GM12878 (cell line): ENCODE data around the gene ATP6V0E2. TPM values are rescaled to one million over a fixed set of nuclear protein-coding genes. Genes with fewer than 3 reads are reported as not detected.
A peak's percentile ranks its signal among the peaks of the same experiment; 100 is the strongest.

Experiments
- ATAC-seq: fragments of 200-7000 bp; cut with Tn5 transposase; 3 replicates; pipeline ENCODE4 v1.9.1; 2020; ENCODE audit warnings: mild to moderate bottlenecking, moderate library complexity
- BruUV-seq: library from RNA; stranded (reverse); fragments of 400-500 nt; replicated peaks from 2 replicates; lab custom pipeline; 2021; lab: Mats Ljungman, UMichigan
- CTCF ChIA-PET: fragments of 300-600 bp; sonication (Branson Sonifier 250); formaldehyde crosslinking; extraction: SDS; loops from one replicate; lab custom pipeline; 2021; ENCODE audit warnings: inconsistent platforms; lab: Yijun Ruan, JAX
- POLR2A ChIA-PET: fragments of 350-600 bp; formaldehyde crosslinking; extraction: SDS; loops from one replicate; lab custom pipeline; 2021; ENCODE audit warnings: inconsistent platforms; lab: Charles Lee
- RAD21 ChIA-PET: fragments of 300-600 bp; sonication (Branson Sonifier 250); formaldehyde crosslinking; loops from one replicate; lab custom pipeline; 2023; ENCODE audit warnings: antibody characterized with exemption; ENCODE audit not compliant: unreplicated experiment; lab: Charles Lee
- SMC1A ChIA-PET: fragments of 300-600 bp; sonication (Branson Sonifier 250); formaldehyde crosslinking; loops from one replicate; lab custom pipeline; 2023; ENCODE audit not compliant: unreplicated experiment, uncharacterized antibody; lab: Charles Lee
- DNase-seq: peaks from one replicate; pipeline ENCODE4 v3.0.0-alpha.2; 2011; ENCODE audit warnings: low read depth, low spot score
- FAIRE-seq: peaks from 3 replicates; lab custom pipeline; 2011; peaks lifted over from hg19 to GRCh38; lab: Jason Lieb, UNC
- H2AFZ ChIP-seq: 2 replicates; pipeline ENCODE4 v1.6.0; 2011; ENCODE audit warnings: low read depth, low read length, control low read depth; ENCODE audit not compliant: control insufficient read depth
- H3K27ac ChIP-seq: 2 replicates; pipeline ENCODE4 v1.5.1; 2011; ENCODE audit warnings: control low read depth; ENCODE audit not compliant: control insufficient read depth, insufficient read depth
- H3K27me3 ChIP-seq, 2 experiments: replicated peaks in 1 of 2; 2 replicates each; pipeline versions ENCODE4 v1.6.0 to v1.6.1; 2011; ENCODE audit warnings: low read length in 1 of 2; ENCODE audit not compliant: control insufficient read depth in 2 of 2, insufficient read depth in 2 of 2
- H3K36me3 ChIP-seq, 2 experiments: 2 replicates each; pipeline ENCODE4 v1.5.1; 2011; ENCODE audit warnings: low read length in 1 of 2; ENCODE audit not compliant: control insufficient read depth in 2 of 2, insufficient read depth in 2 of 2
- H3K4me1 ChIP-seq: 2 replicates; pipeline ENCODE4 v1.6.1; 2011; ENCODE audit warnings: mild to moderate bottlenecking, low read length, moderate library complexity, mixed read lengths; ENCODE audit not compliant: control insufficient read depth, insufficient read depth
- H3K4me2 ChIP-seq: 2 replicates; pipeline ENCODE4 v1.6.0; 2011; ENCODE audit warnings: control low read depth; ENCODE audit not compliant: control insufficient read depth, insufficient read depth
- H3K4me3 ChIP-seq: fragments of 200-600 bp; sonication (generic); 2 replicates; pipeline ENCODE4 v1.5.1; 2016
- H3K79me2 ChIP-seq: 2 replicates; pipeline ENCODE4 v1.6.0; 2011; ENCODE audit warnings: low read length; ENCODE audit not compliant: control insufficient read depth, insufficient read depth
- H3K9ac ChIP-seq: 2 replicates; pipeline ENCODE4 v1.8.0; 2011; ENCODE audit warnings: low read length, control low read depth, mixed read lengths; ENCODE audit not compliant: control insufficient read depth, insufficient read depth
- H3K9me3 ChIP-seq: replicated peaks from 3 replicates; pipeline ENCODE4 v1.5.1; 2011; ENCODE audit warnings: mild to moderate bottlenecking, low read length; ENCODE audit not compliant: control insufficient read depth, insufficient read depth
- H4K20me1 ChIP-seq: 2 replicates; pipeline ENCODE4 v1.6.0; 2011; ENCODE audit not compliant: control insufficient read depth, insufficient read depth
- NFYB ChIP-seq: IDR thresholded peaks from 2 replicates; pipeline ENCODE4 v1.6.1; 2011; ENCODE audit warnings: low read depth, mild to moderate bottlenecking, low read length, improper control_type of control experiment, moderate library complexity; ENCODE audit not compliant: insufficient read depth
- SIN3A ChIP-seq: IDR thresholded peaks from 2 replicates; pipeline ENCODE4 v1.6.1; 2012; ENCODE audit warnings: low read depth, low read length, improper control_type of control experiment
- WGBS: methylation state at CpG from one replicate; pipeline ENCODE4 v1.1.6; 2016; ENCODE audit warnings: low lambda C conversion rate; ENCODE audit not compliant: insufficient replicate concordance, insufficient coverage; ENCODE audit errors: missing lambda C conversion rate; 5-methylcytosine and 5-hydroxymethylcytosine counted together
- in situ Hi-C: fragments of 300-500 bp; cut with MboI; formaldehyde crosslinking; loops from 9 replicates; pipeline ENCODE4 v1.14.3; 2018; ENCODE audit warnings: mixed read lengths
- intact Hi-C: fragments of 100-400 bp; cut with micrococcal nuclease; formaldehyde crosslinking; loops from one replicate; pipeline ENCODE4 v1.14.2; 2022; ENCODE audit not compliant: unreplicated experiment
- polyA plus RNA-seq, 11 experiments: library from polyadenylated mRNA; depleted of rRNA in 4 of 11; unstranded in 6 of 11; stranded (reverse) in 5 of 11; fragments of >200 nt; fragmentation: Nextera tagmentation in 4 of 11; fragmentation: Illumina TruSeq in 1 of 11; extraction: Ambion mirVana in 4 of 11; extraction: Trizol in 1 of 11; gene quantifications; 1 replicate in 1 of 11; 2 replicates in 10 of 11; pipeline versions ENCODE4 v1.2.1 to v1.2.3, GENCODE V29; 2011 to 2016; ENCODE audit warnings: inconsistent platforms in 2 of 11, missing spikeins in 2 of 11, low read depth in 1 of 11
- total RNA-seq, 4 experiments: library from RNA; depleted of rRNA in 3 of 4; stranded (reverse); fragments of >200 nt in 3 of 4; fragmentation: Illumina TruSeq in 1 of 4; extraction: Trizol in 1 of 4; gene quantifications; 2 replicates each; pipeline versions ENCODE4 v1.2.1 to v1.2.3, GENCODE V29; 2013 to 2021
- TF ChIP-seq, protein P1 (sequence below): fragments of 450-650 bp; IDR thresholded peaks from 2 replicates; pipeline ENCODE4 v1.6.1; 2017; ENCODE audit warnings: antibody characterized with exemption, mild to moderate bottlenecking, moderate library complexity
- TF ChIP-seq, protein P2 (sequence below): fragments of 450-650 bp; IDR thresholded peaks from 2 replicates; pipeline ENCODE4 v1.6.1; 2016; ENCODE audit warnings: mild to moderate bottlenecking, moderate library complexity, borderline replicate concordance

The ATP6V0E2 gene
- total and polyA plus RNA-seq, 10 of the 15 experiments (the other 5 are each of a cell fraction or from before 2014, with no cell fraction given), result 1.5 to 54.7 (median 27.6) TPM

DNA sequence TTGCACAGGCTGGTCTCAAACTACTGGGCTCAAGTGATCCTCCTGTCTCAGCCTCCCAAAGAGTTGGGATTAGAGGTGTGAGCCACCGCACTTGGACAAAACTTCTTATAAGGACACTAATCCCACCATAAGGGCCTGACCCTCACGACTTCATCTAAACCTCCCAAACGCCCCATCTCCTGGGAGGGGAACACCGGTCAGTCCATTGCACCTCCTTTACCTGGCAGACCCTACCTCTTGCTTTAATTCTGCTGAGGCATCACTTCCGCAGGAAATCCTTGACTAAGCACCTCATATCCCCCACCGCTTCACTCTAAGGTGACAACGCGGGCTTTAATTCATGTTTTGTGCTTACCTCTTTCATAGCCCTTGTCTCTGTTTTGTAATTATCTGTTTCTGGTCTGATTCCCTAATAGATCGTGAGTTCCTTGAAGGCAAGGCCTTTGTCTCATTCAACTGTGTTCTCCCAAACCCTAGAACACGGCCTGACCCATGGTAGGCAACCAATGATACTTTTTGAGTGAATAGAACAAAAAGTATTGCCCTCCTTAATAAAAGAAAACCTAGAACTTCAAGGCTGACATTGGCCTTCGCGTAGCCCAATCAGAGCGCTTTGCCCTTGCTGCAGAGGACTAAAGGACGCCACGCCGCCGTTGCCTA, 36.1 kb upstream of the ATP6V0E2 start:
- no TSS peak for BruUV-seq

More for the DNA sequence above, 36.1 kb upstream of the ATP6V0E2 start:
- DNase-seq (no peak), FAIRE-seq (no peak), ATAC-seq (no peak)
- in situ Hi-C loops, result no loop called here
- CTCF ChIA-PET, result interaction anchor here (1.4 to 1.7 kb wide), 2 partner anchors 11 to 175 kb away, joined by 4 to 5 read pairs; no protein-coding TSS in a partner anchor
- Histone ChIP-seq H4K20me1 (no peaks in the 10 kb centered on the region), H3K9ac (no peak overlapping the region), H3K27ac (no peak overlapping the region), H3K4me3 (no peak overlapping the region), H3K9me3 (no peaks in the 10 kb centered on the region), H3K27me3 (peaks cover 0 to 3% of the 10 kb centered on the region in 2 experiments; a peak in 1 of 4 replicates), H3K36me3 (no peaks in the 10 kb centered on the region), H3K79me2 (peaks cover 4% of the 10 kb centered on the region), H3K4me1 (no peaks in the 10 kb centered on the region; the same call in 1 of the 2 replicates), H3K4me2 (peak overlapping the region; percentile 46), H2AFZ (peak overlapping the region; percentile 31)
- POLR2A ChIA-PET, result interaction anchor here (0.5 to 0.9 kb wide), 3 partner anchors 37 to 1022 kb away, joined by 3 to 6 read pairs (median 3); no protein-coding TSS in a partner anchor
- SMC1A ChIA-PET, result interaction anchor here (1.6 kb wide), 1 partner anchor 9 kb away, joined by 4 read pairs; no protein-coding TSS in a partner anchor
- TF ChIP-seq SIN3A, result peak; percentile 90
- TF ChIP-seq NFYB, result peak; percentile 93; the same call in 1 of the 2 replicates
- TF ChIP-seq, protein P1, sequence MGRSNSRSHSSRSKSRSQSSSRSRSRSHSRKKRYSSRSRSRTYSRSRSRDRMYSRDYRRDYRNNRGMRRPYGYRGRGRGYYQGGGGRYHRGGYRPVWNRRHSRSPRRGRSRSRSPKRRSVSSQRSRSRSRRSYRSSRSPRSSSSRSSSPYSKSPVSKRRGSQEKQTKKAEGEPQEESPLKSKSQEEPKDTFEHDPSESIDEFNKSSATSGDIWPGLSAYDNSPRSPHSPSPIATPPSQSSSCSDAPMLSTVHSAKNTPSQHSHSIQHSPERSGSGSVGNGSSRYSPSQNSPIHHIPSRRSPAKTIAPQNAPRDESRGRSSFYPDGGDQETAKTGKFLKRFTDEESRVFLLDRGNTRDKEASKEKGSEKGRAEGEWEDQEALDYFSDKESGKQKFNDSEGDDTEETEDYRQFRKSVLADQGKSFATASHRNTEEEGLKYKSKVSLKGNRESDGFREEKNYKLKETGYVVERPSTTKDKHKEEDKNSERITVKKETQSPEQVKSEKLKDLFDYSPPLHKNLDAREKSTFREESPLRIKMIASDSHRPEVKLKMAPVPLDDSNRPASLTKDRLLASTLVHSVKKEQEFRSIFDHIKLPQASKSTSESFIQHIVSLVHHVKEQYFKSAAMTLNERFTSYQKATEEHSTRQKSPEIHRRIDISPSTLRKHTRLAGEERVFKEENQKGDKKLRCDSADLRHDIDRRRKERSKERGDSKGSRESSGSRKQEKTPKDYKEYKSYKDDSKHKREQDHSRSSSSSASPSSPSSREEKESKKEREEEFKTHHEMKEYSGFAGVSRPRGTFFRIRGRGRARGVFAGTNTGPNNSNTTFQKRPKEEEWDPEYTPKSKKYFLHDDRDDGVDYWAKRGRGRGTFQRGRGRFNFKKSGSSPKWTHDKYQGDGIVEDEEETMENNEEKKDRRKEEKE, result no peak
- TF ChIP-seq, protein P2, sequence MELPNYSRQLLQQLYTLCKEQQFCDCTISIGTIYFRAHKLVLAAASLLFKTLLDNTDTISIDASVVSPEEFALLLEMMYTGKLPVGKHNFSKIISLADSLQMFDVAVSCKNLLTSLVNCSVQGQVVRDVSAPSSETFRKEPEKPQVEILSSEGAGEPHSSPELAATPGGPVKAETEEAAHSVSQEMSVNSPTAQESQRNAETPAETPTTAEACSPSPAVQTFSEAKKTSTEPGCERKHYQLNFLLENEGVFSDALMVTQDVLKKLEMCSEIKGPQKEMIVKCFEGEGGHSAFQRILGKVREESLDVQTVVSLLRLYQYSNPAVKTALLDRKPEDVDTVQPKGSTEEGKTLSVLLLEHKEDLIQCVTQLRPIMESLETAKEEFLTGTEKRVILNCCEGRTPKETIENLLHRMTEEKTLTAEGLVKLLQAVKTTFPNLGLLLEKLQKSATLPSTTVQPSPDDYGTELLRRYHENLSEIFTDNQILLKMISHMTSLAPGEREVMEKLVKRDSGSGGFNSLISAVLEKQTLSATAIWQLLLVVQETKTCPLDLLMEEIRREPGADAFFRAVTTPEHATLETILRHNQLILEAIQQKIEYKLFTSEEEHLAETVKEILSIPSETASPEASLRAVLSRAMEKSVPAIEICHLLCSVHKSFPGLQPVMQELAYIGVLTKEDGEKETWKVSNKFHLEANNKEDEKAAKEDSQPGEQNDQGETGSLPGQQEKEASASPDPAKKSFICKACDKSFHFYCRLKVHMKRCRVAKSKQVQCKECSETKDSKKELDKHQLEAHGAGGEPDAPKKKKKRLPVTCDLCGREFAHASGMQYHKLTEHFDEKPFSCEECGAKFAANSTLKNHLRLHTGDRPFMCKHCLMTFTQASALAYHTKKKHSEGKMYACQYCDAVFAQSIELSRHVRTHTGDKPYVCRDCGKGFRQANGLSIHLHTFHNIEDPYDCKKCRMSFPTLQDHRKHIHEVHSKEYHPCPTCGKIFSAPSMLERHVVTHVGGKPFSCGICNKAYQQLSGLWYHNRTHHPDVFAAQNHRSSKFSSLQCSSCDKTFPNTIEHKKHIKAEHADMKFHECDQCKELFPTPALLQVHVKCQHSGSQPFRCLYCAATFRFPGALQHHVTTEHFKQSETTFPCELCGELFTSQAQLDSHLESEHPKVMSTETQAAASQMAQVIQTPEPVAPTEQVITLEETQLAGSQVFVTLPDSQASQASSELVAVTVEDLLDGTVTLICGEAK, result 0 out of 2 replicates have a peak, but pooled peaks have one; percentile 54
- WGBS, result 25% methylated on average over 17 of the region's 17 CpGs
- intact Hi-C loops, result loop anchor here (2.0 kb wide), 1 partner anchor 33 kb away; no protein-coding TSS in a partner anchor
- RAD21 ChIA-PET, result interaction anchor here (1.0 kb wide), 1 partner anchor 9 kb away, joined by 3 read pairs; no protein-coding TSS in a partner anchor
